ENCODE results near the gene PCCA. TPM values are rescaled to one million over a fixed set of nuclear protein-coding genes. Genes with fewer than 3 reads are reported as not detected.

PCCA gene, protein sequence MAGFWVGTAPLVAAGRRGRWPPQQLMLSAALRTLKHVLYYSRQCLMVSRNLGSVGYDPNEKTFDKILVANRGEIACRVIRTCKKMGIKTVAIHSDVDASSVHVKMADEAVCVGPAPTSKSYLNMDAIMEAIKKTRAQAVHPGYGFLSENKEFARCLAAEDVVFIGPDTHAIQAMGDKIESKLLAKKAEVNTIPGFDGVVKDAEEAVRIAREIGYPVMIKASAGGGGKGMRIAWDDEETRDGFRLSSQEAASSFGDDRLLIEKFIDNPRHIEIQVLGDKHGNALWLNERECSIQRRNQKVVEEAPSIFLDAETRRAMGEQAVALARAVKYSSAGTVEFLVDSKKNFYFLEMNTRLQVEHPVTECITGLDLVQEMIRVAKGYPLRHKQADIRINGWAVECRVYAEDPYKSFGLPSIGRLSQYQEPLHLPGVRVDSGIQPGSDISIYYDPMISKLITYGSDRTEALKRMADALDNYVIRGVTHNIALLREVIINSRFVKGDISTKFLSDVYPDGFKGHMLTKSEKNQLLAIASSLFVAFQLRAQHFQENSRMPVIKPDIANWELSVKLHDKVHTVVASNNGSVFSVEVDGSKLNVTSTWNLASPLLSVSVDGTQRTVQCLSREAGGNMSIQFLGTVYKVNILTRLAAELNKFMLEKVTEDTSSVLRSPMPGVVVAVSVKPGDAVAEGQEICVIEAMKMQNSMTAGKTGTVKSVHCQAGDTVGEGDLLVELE
- total RNA-seq = 6.7 and 13.4 TPM in 2 replicates

DNA sequence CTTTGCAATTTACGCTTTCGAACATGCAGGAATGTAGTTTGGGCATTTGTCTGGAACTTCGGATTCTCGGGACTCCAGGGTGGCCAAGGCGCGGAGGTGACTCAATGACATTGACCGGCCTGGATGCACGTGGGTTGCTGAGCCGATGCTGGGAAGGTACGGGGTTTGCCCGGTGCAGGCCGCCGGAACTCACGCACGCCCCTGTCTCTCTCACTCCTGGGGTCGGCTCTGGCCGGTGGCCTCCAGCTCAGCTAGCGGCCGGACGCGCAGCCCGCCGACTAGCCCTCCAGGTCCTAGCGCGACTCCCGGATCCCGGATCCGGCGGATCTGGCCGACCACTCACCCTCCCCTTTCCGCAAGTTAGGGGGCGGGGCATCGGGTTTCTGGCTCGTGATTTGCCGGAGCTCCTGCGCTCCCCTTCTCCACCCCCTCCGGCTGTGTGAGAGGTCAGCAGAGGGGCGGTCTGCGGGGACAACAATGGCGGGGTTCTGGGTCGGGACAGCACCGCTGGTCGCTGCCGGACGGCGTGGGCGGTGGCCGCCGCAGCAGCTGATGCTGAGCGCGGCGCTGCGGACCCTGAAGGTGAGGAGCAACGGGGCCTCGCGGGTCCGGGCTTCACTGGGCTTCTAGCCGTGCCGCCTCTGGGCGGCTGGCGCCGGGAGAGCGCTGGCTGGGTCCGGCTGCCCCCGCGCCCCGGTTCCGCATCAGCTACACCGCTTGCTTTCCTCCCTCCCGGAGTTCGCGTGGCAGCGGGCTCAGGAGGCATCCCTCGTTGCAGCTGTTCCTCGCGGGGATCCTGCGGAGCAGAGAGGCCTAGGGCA, at the start of gene PCCA:
PCCA (plus strand) TSS at position 450 of the 821 bp plus-strand sequence; CDS start at position 478, 28 bp downstream.

Other genes starting within 250 kb of the PCCA start
- not detected in 2 replicates for gene ZIC5, start 117.3 kb upstream of the PCCA start, total RNA-seq
- 0.07 TPM in 1 of 2 replicates, not detected in the other for gene ZIC2, start 107.3 kb upstream of the PCCA start, total RNA-seq